Medulla oblongata (tissue), 1 donor: Measurements from ENCODE around the gene TFR2.

Experiments used
- DNase-seq: peaks from one replicate; pipeline ENCODE4 v3.0.0-alpha.2; 2015; ENCODE audit errors: extremely low spot score

Gene TFR2

DNA sequence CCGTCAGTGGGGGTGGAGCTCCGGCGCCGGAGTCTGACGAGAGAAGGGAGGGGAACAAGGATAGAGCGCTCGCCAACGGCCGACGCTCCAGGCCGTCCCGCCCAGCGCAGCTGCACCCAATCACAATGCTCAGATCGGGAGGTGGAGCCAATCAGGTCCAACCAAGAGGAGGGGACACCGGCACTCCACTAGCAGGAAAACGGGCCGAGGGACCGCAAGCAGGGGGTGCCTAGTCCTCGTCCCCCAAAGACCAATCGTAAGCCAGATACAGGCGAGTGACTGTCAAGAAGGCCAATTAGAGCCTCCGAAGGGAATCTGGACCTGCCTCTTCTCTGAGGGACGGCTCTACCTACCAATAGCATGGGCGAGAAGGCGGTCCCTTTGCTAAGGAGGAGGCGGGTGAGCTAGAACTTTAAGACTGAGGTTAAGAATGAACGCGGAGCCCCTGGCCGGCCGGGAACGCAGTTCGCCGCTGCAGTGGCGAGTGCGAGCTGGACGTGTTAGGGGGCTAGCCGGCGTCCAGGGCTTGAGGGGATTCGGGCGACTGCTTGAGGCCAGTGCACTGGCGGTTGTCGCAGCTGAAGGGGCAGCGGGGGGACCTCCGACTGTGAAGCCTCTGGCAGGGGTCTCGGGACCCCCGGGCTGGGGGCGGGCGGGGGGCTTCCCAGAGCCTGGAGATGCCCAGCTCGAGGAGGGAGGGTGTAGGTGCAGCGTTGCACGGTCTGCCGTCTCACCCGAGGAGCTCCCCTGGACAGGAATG lies 54.9 kb downstream of the TFR2 start, which contains the start of gene FBXO24:
FBXO24 (plus strand) TSS at position 63 of the 760 bp plus-strand sequence; CDS start at position 361, 298 bp downstream.
- peak; percentile 100 for DNase-seq

DNA sequence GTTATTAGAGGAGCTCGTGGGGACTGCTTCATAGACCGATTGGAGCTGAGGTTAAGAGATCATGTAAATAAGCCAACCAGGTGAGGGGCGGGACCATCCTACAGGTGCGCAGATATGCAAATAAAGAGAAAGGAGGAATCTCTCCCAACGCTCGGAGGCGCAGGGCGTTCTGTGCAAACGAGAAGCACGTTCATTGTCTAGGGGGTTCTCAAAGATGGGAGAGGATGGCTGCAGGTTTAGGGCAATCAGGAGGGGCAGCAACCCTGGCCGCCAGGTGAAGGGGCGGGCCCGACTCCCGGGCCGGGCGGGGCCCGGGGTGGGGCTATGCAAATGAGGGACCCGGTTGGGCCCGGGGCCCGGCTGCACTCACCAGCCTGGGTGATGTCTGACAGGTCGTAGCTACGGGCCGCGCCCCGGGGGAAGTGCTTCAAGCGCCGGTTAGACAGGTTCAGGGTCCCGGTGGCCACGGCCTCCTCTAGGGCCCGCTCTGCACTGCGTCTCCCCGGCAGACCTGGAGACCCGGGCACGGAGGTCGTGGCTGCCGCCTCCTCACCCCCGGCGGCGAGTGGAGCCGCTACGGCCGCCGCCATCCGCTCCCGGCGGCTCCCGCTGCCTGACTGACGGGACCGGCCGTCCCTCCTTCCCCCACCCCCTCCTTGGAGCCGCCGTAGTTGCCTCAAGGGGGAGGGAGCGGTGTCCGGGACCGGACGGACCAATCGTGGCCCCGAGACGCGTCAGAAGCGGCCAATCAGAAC lies 55.7 kb downstream of the TFR2 start, which contains the start of gene LRCH4:
LRCH4 (minus strand) TSS at position 619 of the 755 bp plus-strand sequence; CDS start at position 590, 29 bp downstream.
- no peak for DNase-seq

DNA sequence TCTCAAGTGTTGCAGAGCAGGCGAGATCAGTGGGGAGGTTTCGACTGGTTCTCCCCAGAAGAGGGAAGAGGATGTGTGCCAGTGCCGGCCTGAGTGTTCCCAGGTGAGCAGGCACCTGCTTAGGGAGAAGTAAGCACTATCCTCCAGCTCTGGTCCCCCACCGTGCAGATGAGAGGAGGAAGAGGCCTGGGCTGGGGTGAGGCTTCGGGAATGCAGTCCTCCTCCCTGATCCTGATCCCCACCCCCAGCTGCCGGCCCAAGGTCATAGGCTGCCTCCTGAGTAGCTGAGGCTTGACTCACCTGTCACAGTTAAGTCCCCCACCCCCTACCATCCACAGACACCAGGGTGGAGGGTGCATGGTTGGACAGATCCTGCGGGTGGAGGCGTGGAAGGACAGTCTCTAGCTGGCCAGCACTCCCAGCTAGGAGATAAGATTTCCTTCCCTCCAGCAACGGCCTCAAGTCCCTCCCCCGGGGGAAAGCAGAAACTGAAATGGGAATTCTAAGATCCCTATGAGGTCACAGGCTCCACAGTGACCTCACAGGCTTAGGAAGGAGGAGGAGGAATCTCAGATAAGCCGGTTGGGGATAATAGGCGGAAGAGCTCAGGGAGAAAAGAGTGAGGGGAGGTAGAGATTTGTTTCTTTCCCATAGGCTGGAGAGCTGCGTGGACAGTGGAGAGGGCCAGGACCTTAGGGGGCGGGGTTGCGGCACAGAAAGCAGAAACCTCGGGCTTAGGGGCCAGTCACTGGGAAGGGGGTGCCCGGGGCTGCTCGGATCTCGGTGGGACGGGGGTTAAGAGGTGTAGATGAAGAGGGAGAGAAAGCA lies 56.5 kb downstream of the TFR2 start:
- DNase-seq: no peak

DNA sequence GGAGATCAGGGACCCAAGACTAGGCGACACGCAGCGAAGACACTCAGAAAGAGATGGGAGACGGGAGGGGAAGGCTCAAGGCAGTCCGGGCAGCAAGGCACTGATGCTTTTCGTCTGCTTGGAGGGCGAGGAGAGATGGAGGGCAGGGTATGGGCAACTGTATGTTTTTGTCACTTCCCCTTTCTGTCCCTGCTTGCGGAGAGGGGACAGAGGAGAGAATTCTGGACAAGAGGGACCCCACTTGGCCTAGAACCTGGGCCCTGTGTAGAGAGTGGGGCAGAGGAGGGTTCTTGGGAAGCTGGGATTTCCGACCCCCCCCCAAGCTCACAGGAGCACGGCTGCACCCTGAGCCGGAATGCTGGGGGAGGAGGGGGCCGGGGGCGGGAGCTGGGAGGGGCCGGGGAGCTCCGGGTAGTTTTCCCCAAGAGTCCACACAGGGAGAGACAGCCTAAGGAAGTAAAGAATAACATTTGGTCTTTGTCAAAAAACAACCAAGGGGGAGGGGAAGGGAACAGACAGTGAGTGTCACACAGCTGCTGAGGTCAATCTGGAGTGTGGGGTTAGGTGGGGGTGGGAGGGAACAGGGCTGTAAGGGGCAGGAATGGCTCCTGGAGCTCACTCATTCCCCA lies 57.2 kb downstream of the TFR2 start:
- no peak for DNase-seq

DNA sequence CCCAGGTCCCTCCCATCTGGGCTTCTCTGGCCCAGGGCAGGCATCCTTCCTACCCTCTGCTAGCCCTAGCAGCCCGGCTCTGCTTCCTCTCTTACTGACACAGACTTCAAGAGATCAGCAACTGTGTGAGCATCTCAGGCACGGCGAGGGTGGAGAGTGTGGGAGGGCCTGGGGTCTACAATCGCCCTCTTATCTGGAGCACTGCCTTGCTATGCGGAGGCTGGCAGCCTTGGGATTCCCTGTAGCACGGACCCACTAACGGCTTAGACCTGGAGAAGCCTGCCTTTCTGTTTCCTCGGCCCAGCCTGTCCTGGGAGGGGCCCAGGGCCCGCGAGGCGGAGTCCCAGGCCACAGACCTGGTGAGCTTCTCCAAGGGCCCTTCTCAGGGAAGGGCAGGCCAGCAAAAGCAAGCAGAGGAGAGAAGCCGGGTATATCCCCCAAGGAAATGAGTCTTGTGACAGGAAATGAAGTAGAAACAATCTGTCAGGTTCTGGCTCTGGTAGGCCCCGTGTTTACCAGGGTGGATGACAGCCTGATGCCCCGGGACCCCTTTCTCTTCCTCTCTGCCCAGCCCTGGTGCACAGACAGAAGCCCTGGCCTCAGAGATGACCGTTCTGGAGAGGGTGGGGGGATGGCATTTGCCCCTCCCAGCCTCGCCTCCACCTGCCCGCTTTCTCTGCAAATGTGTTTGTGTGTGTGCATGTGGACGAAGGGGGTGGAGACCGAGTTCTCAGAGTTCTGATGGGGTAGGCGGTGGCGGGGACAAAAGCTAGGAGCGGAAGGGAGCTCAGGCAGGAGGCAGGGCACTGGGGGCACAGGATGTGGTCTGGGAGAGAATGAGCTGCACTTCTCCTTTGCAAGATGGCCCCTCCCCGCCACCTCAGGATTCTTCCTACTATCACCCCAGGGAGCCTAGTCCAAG lies 58.0 kb downstream of the TFR2 start:
- DNase-seq: peak; percentile 66

DNA sequence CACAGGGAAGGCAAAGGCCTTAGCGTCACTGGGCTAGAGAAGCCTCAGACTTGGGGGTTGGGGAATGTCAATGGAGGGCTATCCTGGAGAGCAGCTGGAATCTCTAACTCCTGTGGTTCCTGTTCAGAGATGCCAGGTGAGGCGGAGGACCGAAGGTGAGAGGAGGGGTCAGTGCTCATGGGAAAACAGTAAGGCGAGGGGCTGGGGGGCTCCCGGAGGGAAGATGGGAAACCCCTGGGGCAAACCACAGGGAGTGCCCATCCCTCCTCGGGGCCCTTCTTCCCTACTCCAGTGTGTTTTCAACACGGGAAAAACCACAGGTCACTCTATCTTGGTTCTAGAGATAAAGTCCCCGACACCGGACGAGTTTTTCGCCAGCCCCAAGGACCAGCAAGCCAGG lies 58.7 kb downstream of the TFR2 start:
- DNase-seq: no peak

DNA sequence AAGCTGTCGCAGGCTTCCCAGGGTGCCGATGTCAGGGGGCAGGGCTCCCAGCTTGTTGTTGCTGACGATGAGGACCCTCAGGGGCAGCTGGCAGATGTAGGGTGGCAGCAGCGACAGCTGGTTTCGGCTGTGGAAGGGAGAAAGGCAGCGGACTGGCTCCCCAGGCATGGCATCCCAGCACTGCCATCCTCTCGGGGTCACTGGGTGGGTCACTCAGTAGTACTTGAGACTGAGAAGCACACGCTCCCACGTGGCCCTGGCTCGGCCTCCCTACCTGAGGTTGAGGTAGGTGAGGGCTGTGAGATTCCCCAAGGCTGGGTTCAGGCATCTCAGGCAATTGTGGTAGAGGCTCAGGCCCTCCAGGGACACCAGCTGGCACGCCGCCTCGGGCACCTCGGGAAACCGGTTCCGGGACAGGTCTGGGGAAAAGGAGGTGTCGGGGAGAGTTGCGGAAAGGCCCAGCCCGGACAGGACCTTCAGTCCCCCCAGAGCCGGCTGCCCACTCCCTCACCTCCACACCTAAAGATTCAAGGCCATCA lies 59.2 kb downstream of the TFR2 start:
- no peak for DNase-seq

DNA sequence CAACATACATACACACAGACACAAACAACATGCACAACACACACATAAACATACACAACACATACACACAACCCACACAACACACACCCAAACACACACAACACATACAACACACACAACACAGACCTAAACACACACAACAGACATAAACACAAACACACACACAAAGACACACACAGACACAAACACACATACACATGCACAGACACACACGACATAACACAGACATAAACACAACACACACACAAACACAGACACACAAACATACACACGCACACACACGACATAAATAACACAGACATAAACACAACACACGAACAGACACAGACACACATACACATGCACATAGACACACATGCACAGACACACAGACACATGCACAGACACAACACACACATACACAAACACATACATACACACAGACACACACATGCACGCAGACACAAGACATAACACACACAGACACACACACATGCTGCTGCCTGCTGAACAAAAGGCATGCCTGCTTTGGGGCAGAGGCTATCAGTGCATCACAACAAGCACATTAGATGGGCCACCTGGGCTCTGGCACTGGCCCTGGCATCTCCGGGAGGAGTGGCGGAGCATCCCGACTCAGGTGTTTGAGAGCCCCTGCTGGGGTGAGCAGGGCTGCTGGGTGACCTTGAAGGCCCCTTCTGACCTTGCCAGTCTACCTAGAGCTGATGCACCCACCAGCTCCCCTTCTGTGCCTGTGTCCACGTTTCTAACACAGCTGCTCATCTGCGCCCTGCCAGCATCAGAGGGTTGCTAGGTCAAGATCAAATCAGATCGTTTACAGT lies 60.7 kb downstream of the TFR2 start:
- no peak for DNase-seq

DNA sequence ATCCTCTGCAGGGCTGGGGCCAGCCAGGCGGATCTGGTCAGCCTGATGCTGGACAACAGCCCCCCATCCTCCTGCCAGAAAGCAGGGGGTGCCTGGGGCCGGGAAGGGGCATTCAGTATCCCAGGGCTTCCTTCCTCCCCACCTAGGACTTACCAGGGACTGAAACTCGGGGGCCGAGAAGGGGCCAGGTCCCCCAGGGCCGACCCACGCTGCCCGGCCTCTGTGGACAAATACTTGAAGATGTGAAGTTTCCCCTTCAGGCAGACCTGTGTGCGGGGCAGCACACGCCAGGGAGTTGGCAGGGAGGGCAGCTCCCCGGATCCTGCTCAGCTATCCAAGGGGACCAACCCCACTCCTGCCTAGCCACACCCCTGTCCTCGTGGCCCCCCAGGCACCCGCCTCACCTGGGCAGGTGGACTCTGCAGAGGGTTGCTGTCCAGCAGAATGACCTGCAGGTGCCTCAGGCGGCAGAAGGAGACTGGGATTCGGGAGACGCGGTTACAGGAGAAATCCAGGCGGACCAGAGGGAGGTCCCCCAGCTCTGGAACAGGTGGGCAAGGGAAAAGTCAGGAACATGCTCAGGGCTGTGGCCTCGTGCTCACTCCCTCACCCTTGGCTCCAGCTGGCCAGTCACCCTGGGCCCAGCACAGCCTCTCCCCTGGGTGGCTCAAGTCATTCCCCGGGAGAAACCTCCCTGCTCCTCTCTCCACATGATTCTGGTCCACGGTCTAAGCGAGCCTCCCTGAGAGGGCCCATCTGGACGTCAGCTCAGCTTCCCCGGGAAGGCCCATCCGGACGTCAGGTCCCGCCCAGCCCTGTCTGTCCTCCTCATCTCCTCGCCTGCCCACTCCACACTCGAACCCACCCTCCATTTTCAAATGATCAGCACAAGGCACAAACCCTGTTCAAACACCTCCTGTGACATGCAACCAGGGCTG lies 62.8 kb downstream of the TFR2 start:
- no peak for DNase-seq

DNA sequence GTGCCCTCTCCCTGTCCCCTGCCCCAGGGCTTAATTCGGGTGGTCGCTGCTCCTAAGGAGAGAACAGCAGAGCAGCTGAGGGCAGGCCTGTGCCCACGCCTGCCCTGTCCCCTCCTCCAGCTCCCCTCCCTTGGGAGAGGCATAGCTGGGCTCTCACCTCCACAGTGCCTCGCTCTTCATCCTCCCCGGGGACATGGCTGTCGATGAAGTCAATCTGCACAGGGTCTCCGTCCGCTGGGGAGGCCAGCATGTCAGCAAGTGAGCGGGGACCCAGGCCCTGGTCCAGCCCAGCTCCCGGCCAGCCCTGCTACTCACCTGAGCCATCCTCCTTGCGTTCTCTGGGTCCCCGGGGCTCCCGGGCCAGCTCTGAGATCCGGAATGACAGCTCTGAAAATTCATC lies 63.8 kb downstream of the TFR2 start:
- DNase-seq: no peak

DNA sequence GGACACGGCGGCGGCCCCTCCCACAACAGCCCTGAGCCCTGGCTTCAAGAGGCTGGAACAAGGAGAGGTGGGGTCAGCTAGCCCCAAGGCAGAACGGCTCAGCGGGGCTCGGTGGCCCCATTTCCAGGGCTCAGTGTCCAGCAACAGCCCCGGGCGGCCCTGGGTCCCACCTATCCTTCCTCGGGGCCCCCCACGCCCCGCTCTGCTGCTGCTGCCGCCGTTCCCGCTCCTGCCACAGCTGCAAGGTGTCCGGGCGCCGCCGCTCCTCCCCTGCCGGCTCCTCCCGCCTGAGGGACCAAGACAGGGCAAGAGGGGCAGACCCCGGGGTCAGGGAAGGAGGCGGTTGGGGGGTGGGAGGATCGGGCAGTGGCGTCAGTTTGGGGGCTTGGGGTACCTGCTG lies 64.2 kb downstream of the TFR2 start:
- no peak for DNase-seq

DNA sequence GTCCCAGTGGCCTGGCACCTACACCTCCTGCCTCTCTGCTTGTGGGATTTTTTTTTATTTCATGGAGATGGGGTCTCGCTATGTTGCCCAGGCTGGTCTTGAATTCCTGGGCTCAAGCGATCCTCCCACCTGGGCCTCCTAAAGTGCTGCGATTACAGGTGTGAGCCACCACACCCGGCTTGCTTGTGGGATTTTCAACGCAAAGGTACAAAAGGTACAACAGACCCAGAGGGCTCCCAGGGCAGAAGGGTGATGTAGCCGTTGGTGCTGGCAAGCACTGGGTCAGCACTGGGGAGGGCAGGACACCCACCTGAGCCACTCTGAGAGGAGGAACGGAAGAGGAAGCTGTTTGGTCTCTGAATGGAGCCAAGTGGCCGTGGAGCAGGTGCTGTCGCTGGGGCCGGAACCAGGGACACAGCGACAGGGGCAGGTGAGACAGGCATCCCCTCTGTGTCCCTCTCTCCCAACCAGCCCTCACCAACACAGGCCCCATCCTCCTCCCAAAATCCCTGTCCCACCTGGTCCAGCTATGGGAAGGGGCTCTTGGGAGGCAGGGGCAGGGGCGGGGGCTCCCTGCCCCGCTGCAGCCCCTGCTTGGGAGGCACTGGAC lies 64.9 kb downstream of the TFR2 start:
- no peak for DNase-seq

DNA sequence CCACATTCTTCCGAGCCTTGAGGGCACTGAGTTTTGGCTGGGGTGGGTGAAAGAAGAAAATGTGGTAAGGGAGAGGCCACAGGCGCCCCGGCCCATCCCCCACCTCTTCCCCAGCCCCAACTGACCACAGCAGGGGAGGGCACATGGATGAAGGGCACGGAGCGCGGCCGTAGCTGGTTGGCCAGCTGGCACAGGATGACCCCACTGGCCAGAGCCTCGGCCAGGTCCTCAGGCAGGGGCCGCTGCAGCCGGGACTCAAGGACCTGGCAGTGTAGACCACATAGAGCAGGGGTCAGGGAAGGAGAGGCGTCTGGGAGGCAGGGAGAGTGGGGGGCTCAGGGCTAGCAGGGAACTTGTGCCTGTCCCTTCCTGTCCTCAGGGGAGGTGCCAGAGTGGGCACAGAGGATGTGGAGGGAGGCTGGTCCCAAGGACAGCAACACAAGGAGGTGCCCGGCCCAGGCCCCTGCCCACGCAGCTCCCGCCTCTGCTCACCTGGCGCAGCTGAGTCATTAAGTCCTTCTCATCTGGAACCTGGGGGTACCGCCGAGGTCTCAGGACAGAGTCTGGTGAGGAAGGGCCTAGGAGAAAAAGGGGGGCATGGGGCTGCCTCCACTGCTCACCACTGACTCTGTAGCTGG lies 65.5 kb downstream of the TFR2 start:
- no peak for DNase-seq

DNA sequence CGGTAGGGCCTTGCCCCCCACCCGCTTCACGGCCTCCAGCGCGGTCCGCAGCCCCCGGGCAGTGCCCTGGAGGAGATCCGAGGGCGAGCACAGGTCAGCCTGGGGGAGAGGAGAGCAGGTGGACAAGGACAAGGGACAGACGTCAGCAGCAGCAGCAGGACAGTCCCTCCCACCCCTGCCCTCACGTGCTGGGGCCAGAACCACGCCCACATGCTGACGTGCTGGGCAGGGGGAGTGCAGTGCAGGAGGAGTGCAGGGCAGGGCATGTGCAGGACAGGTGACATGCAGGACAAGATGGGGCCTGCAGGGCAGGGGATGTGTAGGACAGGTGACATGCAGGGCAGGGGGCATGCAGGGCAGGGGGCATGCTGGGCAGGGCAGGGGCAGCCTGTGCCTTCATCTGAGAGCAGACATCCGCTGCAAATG lies 66.1 kb downstream of the TFR2 start:
- no peak for DNase-seq

DNA sequence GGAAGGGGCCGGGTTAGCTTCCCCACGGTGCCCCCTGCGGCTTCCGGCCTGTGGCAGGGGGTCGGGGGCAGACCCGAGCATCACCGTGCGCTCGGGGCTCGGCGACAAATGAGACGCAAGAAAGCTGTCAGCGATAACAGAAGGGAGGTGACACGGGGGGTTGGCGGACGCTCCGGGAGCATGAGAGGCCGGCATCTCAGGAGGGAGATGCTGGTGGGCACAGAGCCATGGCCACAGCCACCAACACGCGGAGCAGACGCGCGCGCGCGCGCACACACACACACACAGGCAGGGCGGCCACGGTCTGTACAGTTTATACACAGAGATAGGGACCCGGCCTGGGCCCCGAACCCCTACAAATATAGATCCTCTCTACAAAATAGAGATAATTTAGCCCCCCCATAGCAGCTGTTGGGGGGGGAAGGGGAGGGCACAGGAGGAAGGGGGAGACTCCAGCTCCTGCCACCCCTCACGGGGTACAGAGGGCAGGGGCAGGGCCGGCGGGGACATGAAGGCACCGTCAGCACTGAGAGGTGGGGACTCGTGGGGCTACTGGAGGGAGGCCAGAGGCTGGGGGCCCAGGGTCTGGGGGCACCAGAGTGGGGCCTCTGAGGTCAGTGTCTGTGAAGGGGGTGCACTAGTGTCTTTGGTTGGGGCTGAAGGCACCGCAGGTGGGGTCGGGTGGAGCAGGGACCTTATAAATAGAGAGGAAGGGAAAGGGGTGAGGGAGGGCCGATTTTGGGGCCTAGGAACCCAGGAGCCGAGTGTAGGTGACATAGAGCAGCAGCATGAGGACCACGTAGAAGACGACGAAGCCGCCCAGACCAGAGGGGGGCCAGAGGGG lies 66.8 kb downstream of the TFR2 start:
- no peak for DNase-seq

DNA sequence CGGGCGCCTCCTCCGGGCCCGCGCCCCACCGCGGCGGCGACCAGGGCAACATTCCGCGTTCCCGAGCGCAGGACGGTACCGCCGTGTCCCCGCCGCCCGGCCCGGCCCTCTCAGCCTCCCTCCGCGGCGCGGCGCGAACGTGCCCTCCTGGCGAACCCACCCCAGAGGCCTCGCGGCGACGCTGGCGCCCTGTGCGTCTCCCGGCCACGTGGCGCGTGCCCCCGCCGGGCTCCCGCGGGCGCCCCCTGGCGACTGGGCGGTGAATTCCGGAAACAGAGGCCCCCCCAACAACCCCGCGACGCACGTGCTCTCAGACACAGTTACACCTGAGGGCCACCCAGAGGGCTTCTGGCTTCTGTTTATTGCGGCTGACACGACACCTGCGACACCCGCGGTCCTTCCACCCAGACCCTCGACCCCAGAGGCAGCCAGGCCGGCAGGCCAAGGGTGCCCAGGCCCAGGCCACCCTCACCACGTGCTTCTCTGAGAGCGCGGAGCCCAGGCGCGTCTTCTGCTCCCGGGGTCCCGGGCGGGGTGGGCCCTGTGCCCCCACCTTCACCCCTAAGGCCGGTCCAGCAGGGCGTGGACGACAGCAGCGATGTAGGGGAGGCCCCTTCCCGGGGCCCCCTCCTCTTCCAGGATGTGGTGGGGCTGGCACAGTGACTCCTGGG lies 67.5 kb downstream of the TFR2 start, which contains the start of gene SAP25:
SAP25 (minus strand) TSS at position 210 of the 671 bp plus-strand sequence; CDS start at position 52, 158 bp downstream.
- DNase-seq: no peak
